Stimulated activated CD8-positive, alpha-beta memory T cell treated with anti-CD3 and anti-CD28 coated beads, Interleukin-7, amount 100 ng/mL, for 1 hour (primary cell): ENCODE data around the gene PRELID3B.
"Not testable (repeated sequence)": the region's sequence is repeated elsewhere in the genome, so short reads cannot be mapped to it uniquely, and the experiment has no call there.

Experiments used
- DNase-seq, 2 donors: peaks; one replicate each; pipeline ENCODE4 v3.0.0-alpha.2; 2020; ENCODE audit warnings: low read depth in 2 of 2

The PRELID3B gene

GRCh38 chr20:59026904-59027740 lies 15.5 kb downstream of the PRELID3B start:
- DNase-seq, result no peak

GRCh38 chr20:59025511-59025910 lies 17.1 kb downstream of the PRELID3B start:
- DNase-seq, result no peak

- DNase-seq, result no peak
Measured at GRCh38 chr20:59025086-59025485, 17.5 kb downstream of the PRELID3B start.

GRCh38 chr20:59024111-59024530 lies 18.5 kb downstream of the PRELID3B start:
- DNase-seq, result no peak

GRCh38 chr20:59023616-59024015 lies 19.0 kb downstream of the PRELID3B start:
- DNase-seq, result no peak

- no peak for DNase-seq
Measured at GRCh38 chr20:59022754-59023153, 19.8 kb downstream of the PRELID3B start.

- DNase-seq, result no peak
Measured at GRCh38 chr20:59020938-59021551, 21.5 kb downstream of the PRELID3B start.

GRCh38 chr20:59019217-59019616 lies 23.4 kb downstream of the PRELID3B start, which contains the start of gene TUBB1:
TUBB1 (plus strand) TSS chr20:59019429; CDS start chr20:59019523, 94 bp downstream.
- DNase-seq, result no peak

- DNase-seq, result no peak
Measured at GRCh38 chr20:59018817-59019216, 23.8 kb downstream of the PRELID3B start.

- DNase-seq, result no peak
Measured at GRCh38 chr20:59017493-59018231, 24.9 kb downstream of the PRELID3B start.

GRCh38 chr20:59016795-59017492 lies 25.6 kb downstream of the PRELID3B start:
- DNase-seq, result no peak

GRCh38 chr20:59015812-59016711 lies 26.5 kb downstream of the PRELID3B start:
- no peak for DNase-seq

- no peak for DNase-seq
Measured at GRCh38 chr20:59015411-59015810, 27.2 kb downstream of the PRELID3B start.

- DNase-seq, result no peak
Measured at GRCh38 chr20:59014680-59015389, 27.8 kb downstream of the PRELID3B start.

GRCh38 chr20:59013959-59014608 lies 28.5 kb downstream of the PRELID3B start:
- no peak for DNase-seq

GRCh38 chr20:59013031-59013951 lies 29.3 kb downstream of the PRELID3B start:
- no peak for DNase-seq

GRCh38 chr20:59011874-59012157 lies 30.8 kb downstream of the PRELID3B start:
- DNase-seq, result not testable (repeated sequence)

- no peak for DNase-seq
Measured at GRCh38 chr20:59010995-59011873, 31.4 kb downstream of the PRELID3B start.
